IPS DF 4.7 (cell line): ENCODE measurements around the gene TMEM158.

ENCODE experiments used
- DNase-seq: peaks from one replicate; pipeline ENCODE4 v3.0.0-alpha.2; 2013; ENCODE audit warnings: low spot score; ENCODE audit errors: extremely low read depth

TMEM158 gene

DNA sequence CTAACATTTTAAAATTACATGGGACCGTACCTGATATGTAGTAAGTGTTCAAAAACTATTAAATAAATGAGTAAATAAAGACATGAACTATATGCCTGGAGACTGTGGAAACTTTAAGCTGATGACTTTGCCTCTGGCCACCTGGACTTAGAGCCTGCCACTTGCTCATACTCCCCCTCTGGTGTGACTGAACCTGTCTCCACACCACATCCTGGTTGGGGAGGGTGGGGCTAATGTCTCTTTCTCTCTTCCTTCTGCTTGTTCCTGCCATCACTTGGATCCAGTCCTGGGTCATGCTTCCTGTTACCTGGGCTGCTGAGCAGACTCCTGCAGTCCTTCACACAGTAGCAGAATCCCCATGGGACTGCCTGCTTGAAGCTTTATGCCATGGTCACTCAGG lies 8.2 kb upstream of the TMEM158 start:
- DNase-seq: no peak

- DNase-seq: no peak
Measured at GRCh38 chr3:45232521-45232920, 6.4 kb upstream of the TMEM158 start.

- no peak for DNase-seq
Measured at GRCh38 chr3:45227946-45228345, 1.9 kb upstream of the TMEM158 start.

DNA sequence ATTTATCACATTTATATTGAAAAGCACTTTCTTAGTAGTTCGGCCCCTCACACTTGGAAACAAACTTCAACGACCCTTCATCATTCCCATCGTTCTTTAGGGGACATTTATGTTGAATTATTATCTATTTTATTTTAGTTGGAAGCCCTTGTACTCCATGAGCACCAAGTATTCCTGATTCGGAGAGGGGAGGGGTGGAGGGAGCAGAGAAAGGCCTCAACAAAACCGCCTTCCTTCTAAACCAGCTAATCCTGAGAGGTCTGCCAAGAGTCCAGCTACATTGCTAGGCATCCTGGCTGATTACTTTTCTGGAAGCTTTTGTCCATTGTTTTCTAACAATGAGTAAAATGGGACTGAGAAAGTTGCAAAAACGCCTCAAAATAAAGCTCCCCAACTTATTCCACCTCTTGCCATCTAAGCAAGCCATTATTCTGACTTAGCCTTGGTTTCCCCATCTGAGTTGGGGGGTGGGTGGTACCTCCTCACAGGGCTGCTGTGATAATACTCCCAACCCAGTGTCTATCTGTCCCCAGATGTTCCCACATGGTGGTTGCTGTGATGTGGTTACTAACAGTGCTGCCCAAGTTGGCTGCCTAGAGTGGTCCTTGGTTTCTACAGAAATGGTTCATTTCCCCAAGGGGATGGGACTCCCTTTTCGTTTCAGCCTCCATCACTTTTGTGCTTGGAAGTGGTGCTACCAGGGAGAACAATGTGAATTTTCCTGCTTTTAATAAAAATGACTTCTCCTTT lies 1.2 kb upstream of the TMEM158 start:
- no peak for DNase-seq

GRCh38 chr3:45225465-45226205 lies 452 bp downstream of the TMEM158 start:
- DNase-seq: no peak

GRCh38 chr3:45224824-45225464 lies 1.1 kb downstream of the TMEM158 start:
- DNase-seq: no peak

GRCh38 chr3:45223889-45224727 lies 2.0 kb downstream of the TMEM158 start:
- no peak for DNase-seq

GRCh38 chr3:45219694-45220093 lies 6.4 kb downstream of the TMEM158 start:
- DNase-seq: no peak

DNA sequence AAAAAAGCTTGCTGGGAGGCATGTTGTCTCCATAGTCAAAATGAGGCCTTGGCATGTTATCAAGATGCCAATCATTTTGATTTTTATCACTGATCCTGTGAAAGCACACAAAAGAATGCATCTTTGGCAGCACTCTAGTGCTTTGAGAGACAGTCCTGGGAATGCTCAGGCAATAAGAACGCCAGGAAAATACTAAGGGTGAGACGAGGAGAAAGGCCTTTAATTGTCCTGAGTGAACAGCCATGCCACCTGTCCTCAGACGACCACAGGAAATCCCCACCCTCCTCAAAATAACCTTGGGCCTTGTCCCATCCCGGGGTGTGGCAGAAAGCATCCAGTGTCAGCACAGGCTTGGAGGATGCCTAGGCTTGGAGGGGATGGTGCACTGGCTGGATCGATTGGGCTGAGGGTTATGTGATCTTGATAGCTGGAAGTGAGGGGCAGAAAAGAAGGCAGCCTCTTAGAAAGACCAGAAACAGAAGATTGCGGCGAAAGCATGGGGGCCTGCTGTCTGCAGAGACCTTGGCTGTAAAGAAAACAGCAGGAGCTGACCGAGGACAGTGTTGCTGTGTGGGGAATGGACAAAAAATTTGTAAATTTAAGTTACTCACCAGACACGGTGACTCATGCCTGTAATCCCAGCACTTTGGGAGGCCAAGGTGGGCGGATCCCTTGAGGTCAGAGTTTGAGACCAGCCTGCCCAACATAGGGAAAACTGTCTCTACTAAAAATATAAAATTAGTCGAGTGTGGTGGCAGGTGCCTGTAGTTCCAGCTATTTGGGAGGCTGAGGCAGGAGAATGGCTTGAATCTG lies 7.3 kb downstream of the TMEM158 start:
- DNase-seq: no peak

GRCh38 chr3:45216021-45216609 lies 10.0 kb downstream of the TMEM158 start:
- no peak for DNase-seq

- no peak for DNase-seq
Measured at GRCh38 chr3:45215466-45215865, 10.6 kb downstream of the TMEM158 start.

DNA sequence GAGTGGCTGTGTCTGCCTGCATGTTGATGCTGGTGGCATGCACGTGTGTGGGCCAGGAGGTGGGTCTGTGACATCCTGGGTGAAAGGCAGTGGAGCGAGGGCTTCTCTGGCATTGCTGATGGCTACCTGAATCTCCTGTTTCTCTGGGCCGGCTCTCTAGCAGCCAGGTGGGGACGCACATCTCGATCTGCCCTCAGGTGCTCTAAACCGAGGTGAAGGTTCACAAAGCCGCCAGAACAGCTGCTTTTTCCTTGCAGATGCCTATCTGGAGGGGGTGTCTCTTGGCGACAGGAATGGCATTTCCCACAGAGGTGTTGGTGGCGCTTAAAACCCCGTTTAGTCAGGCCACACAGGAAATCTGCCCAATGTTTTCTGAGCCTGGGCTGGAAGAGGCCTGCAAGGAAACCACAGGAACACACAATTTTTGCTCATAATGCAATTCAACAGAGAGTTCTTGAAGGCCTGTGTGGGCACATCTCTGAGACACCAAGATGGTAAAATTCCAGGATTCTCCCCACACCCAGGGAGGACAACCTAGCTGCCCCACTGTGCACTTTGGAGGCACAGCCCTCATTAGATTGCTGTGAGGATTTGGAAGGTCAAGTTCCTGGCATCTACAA lies 11.9 kb downstream of the TMEM158 start:
- no peak for DNase-seq

GRCh38 chr3:45212095-45212468 lies 14.0 kb downstream of the TMEM158 start:
- no peak for DNase-seq

- DNase-seq: no peak
Measured at GRCh38 chr3:45211466-45212094, 14.5 kb downstream of the TMEM158 start.

GRCh38 chr3:45210308-45211041 lies 15.6 kb downstream of the TMEM158 start:
- no peak for DNase-seq

DNA sequence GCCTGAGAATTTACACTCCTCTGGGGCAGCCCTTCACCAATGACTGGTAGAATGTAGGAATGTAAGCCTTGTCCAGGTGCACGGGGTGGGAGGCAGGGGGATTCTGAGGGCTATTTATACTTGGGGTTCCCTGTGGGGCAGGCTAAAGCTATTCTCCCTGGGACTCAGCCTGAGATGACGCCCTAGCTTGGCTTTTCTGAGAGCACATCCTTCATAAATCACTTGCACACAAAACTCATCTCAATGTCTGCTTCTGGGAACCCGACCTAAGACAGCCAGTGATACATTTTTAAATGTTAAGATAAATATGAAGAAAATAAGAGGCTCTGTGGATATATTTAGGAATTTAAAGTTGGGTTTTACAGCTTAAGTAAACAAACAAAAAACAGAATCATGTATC lies 16.6 kb downstream of the TMEM158 start:
- no peak for DNase-seq

GRCh38 chr3:45208586-45208985 lies 17.5 kb downstream of the TMEM158 start:
- no peak for DNase-seq

DNA sequence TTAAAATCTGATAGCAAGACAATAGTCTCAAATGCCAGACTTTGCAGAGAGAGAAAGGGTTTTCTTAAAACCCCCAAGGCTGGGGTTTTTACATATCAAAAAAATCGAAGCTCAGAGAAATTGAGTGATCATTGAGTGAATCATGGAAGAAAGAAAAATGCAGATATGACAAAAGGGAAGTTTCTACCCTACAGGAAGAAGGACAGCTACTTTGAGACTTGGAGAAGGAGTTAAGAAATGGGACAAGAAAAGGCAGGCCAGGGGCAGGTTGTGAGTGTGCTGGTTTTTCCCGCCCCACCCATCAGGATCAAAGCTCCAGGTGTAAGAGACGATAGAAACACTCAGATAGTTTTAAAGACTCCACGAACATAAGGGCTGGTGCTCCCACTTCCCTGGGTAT lies 18.6 kb downstream of the TMEM158 start:
- no peak for DNase-seq

DNA sequence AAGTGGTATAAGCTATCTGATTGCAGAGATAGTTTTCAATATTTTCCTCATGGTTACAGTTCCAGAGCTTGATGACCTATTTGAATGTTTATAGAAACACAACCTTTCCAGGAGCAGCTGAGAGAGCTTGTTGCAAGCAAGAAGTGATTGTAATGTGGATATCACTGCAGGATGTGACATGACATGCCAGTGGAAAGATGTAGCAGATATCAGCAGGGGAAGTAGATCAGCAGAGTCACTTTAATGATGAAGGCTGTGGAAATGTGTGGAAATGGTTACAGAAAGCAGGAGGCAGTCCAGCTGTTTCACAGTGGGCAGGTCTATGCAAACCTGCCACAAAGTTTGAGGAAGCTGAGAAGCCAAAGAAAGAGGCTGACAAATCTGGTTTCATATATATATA lies 21.0 kb downstream of the TMEM158 start:
- no peak for DNase-seq
